A549 (cell line): Measurements from ENCODE around the gene SH3RF3.

Experiments
- CTCF ChIP-seq: fragments of >200 bp; sonication (Bioruptor Twin); formaldehyde crosslinking; IDR thresholded peaks from 3 replicates; pipeline ENCODE4 v1.5.1; 2016
- EP300 ChIP-seq, 2 experiments: fragments of >200 bp; sonication (Bioruptor Twin); formaldehyde crosslinking; IDR thresholded peaks; 2 replicates in 1 of 2; 3 replicates in 1 of 2; pipeline ENCODE4 v1.6.1; 2016 to 2017
- MAX ChIP-seq: IDR thresholded peaks from 2 replicates; pipeline ENCODE4 v1.6.1; 2012
- MYC ChIP-seq: IDR thresholded peaks from 2 replicates; pipeline ENCODE4 v1.6.1; 2012; ENCODE audit warnings: mild to moderate bottlenecking, inconsistent platforms, low read length, improper control_type of control experiment, borderline replicate concordance
- POLR2A ChIP-seq: IDR thresholded peaks from 2 replicates; pipeline ENCODE4 v1.6.1; 2012; ENCODE audit warnings: mild to moderate bottlenecking, low read length
- RCOR1 ChIP-seq: fragments of 150-350 bp; IDR thresholded peaks from 2 replicates; pipeline ENCODE4 v1.6.1; 2014; ENCODE audit warnings: antibody characterized with exemption, low read length, low read depth
- SMC3 ChIP-seq: fragments of >200 bp; sonication (Bioruptor Twin); formaldehyde crosslinking; IDR thresholded peaks from 3 replicates; pipeline ENCODE4 v1.6.1; 2018; ENCODE audit warnings: inconsistent platforms

GRCh38 chr2:109324861-109325260, 195.9 kb downstream of the SH3RF3 start:
- TF ChIP-seq EP300 (IDR thresholded peaks at IDR 0.05) (no peak), POLR2A (no peak), RCOR1 (no peak), CTCF (no peak), SMC3 (no peak), MYC (no peak), MAX (no peak)
